H9 (cell line): ENCODE measurements around the gene ZNF208. TPM values are rescaled to one million over a fixed set of nuclear protein-coding genes. Genes with fewer than 3 reads are reported as not detected.

Experiments
- DNase-seq: peaks from one replicate; pipeline ENCODE4 v3.0.0-alpha.2; 2017
- H2AFZ ChIP-seq: one replicate; pipeline ENCODE4 v1.6.1; 2013; ENCODE audit warnings: mild to moderate bottlenecking, low read length, control low read depth, moderate library complexity
- H2AK5ac ChIP-seq: 2 replicates; pipeline ENCODE4 v1.6.1; 2013; ENCODE audit warnings: low read length, control low read depth, mixed read lengths; ENCODE audit not compliant: insufficient read length
- H2BK120ac ChIP-seq: one replicate; pipeline ENCODE4 v1.6.1; 2013; ENCODE audit warnings: low read depth, mild to moderate bottlenecking, low read length, control low read depth, inconsistent platforms; ENCODE audit not compliant: poor library complexity, severe bottlenecking
- H2BK12ac ChIP-seq: 2 replicates; pipeline ENCODE4 v1.6.1; 2013; ENCODE audit warnings: low read length, control low read depth, mixed read lengths, low read depth; ENCODE audit not compliant: insufficient read length
- H2BK15ac ChIP-seq: 2 replicates; pipeline ENCODE4 v1.6.1; 2013; ENCODE audit warnings: low read depth, low read length, control low read depth
- H2BK20ac ChIP-seq: one replicate; pipeline ENCODE4 v1.6.1; 2013; ENCODE audit warnings: low read depth, mild to moderate bottlenecking, low read length, control low read depth, inconsistent platforms; ENCODE audit not compliant: poor library complexity, severe bottlenecking
- H2BK5ac ChIP-seq: 2 replicates; pipeline ENCODE4 v1.6.1; 2013; ENCODE audit warnings: low read length, control low read depth, mixed read lengths; ENCODE audit not compliant: insufficient read length
- H3K14ac ChIP-seq: 2 replicates; pipeline ENCODE4 v1.6.1; 2013; ENCODE audit warnings: low read length, control low read depth; ENCODE audit not compliant: insufficient read depth
- H3K18ac ChIP-seq: 2 replicates; pipeline ENCODE4 v1.6.1; 2013; ENCODE audit warnings: low read depth, mild to moderate bottlenecking, mixed read lengths, low read length, control low read depth; ENCODE audit not compliant: insufficient read length
- H3K23ac ChIP-seq: 2 replicates; pipeline ENCODE4 v1.6.1; 2013; ENCODE audit warnings: low read length, control low read depth, mixed read lengths, low read depth; ENCODE audit not compliant: insufficient read length
- H3K23me2 ChIP-seq: 2 replicates; pipeline ENCODE4 v1.6.1; 2013; ENCODE audit warnings: low read depth, mild to moderate bottlenecking, mixed read lengths, low read length, control low read depth; ENCODE audit not compliant: insufficient read length, poor library complexity, severe bottlenecking
- H3K27ac ChIP-seq: 2 replicates; pipeline ENCODE4 v1.5.1; 2013; ENCODE audit warnings: low read length, control low read depth, mixed read lengths, low read depth; ENCODE audit not compliant: insufficient read length
- H3K27me3 ChIP-seq: 2 replicates; pipeline ENCODE4 v1.6.1; 2013; ENCODE audit warnings: low read length, control low read depth, inconsistent platforms; ENCODE audit not compliant: insufficient read depth
- H3K4ac ChIP-seq: 2 replicates; pipeline ENCODE4 v1.6.1; 2013; ENCODE audit warnings: low read depth, mild to moderate bottlenecking, control low read depth, inconsistent platforms, low read length, moderate library complexity
- H3K4me1 ChIP-seq: 2 replicates; pipeline ENCODE4 v1.6.1; 2013; ENCODE audit warnings: low read length, control low read depth, inconsistent platforms; ENCODE audit not compliant: insufficient read depth
- H3K4me2 ChIP-seq: 2 replicates; pipeline ENCODE4 v1.6.1; 2013; ENCODE audit warnings: low read length, control low read depth, mixed read lengths; ENCODE audit not compliant: insufficient read length, insufficient read depth
- H3K56ac ChIP-seq: 2 replicates; pipeline ENCODE4 v1.6.1; 2013; ENCODE audit warnings: low read depth, mild to moderate bottlenecking, mixed read lengths, low read length, control low read depth; ENCODE audit not compliant: insufficient read length
- H3K79me1 ChIP-seq: 2 replicates; pipeline ENCODE4 v1.6.1; 2013; ENCODE audit warnings: low read depth, mild to moderate bottlenecking, moderate library complexity, low read length, control low read depth, inconsistent platforms; ENCODE audit not compliant: insufficient read depth, poor library complexity, severe bottlenecking
- H3K79me2 ChIP-seq: 2 replicates; pipeline ENCODE4 v1.6.1; 2013; ENCODE audit warnings: low read length, control low read depth, inconsistent platforms; ENCODE audit not compliant: insufficient read depth
- H3K9ac ChIP-seq: 2 replicates; pipeline ENCODE4 v1.6.1; 2013; ENCODE audit warnings: low read length, control low read depth, mixed read lengths; ENCODE audit not compliant: insufficient read length; ENCODE audit errors: extremely low read depth
- H3K9me3 ChIP-seq: one replicate; pipeline ENCODE4 v1.6.1; 2013; ENCODE audit warnings: low read depth, low read length, inconsistent platforms; ENCODE audit not compliant: control insufficient read depth
- H3T11ph ChIP-seq: one replicate; pipeline ENCODE4 v1.6.1; 2013; ENCODE audit warnings: mild to moderate bottlenecking, low read length, control low read depth, inconsistent platforms
- H4K20me1 ChIP-seq: one replicate; pipeline ENCODE4 v1.6.1; 2013; ENCODE audit not compliant: control insufficient read depth, insufficient read length, insufficient read depth
- H4K5ac ChIP-seq: 2 replicates; pipeline ENCODE4 v1.6.1; 2013; ENCODE audit warnings: low read depth, mild to moderate bottlenecking, mixed read lengths, low read length, control low read depth; ENCODE audit not compliant: insufficient read length
- H4K8ac ChIP-seq: replicated peaks from 2 replicates; pipeline ENCODE4 v1.6.1; 2013; ENCODE audit warnings: low read length, control low read depth, mixed read lengths, low read depth; ENCODE audit not compliant: insufficient read length
- H4K91ac ChIP-seq: 2 replicates; pipeline ENCODE4 v1.6.1; 2013; ENCODE audit warnings: low read depth, mild to moderate bottlenecking, moderate library complexity, mixed read lengths, low read length, control low read depth; ENCODE audit not compliant: insufficient read length
- H3K27ac Mint-ChIP-seq, 3 experiments: 2 replicates in 2 of 3; 3 replicates in 1 of 3; pipeline ENCODE4 v1.8.0; 2020 to 2021; ENCODE audit warnings: mixed read lengths in 3 of 3, mild to moderate bottlenecking in 1 of 3, moderate library complexity in 1 of 3
- H3K27me3 Mint-ChIP-seq: 2 replicates; pipeline ENCODE4 v1.8.0; 2021; ENCODE audit warnings: low read depth, mild to moderate bottlenecking, moderate library complexity, mixed read lengths
- H3K36me3 Mint-ChIP-seq, 3 experiments: 2 replicates in 2 of 3; 3 replicates in 1 of 3; pipeline ENCODE4 v1.8.0; 2020 to 2021; ENCODE audit warnings: low read depth in 3 of 3, mixed read lengths in 3 of 3; ENCODE audit not compliant: insufficient read depth in 1 of 3
- H3K4me1 Mint-ChIP-seq, 2 experiments: 2 replicates each; pipeline ENCODE4 v1.8.0; 2020; ENCODE audit warnings: mixed read lengths in 2 of 2
- H3K4me3 Mint-ChIP-seq, 2 experiments: 2 replicates in 1 of 2; 3 replicates in 1 of 2; pipeline ENCODE4 v1.8.0; 2020 to 2021; ENCODE audit warnings: mild to moderate bottlenecking in 2 of 2, mixed read lengths in 2 of 2, moderate library complexity in 1 of 2
- H3K9me3 Mint-ChIP-seq, 2 experiments: 2 replicates in 1 of 2; 3 replicates in 1 of 2; pipeline ENCODE4 v1.8.0; 2020; ENCODE audit warnings: mild to moderate bottlenecking in 2 of 2, mixed read lengths in 2 of 2, moderate library complexity in 1 of 2
- WGBS: extraction: QIAGEN DNeasy Blood & Tissue Kit; methylation state at CpG from one replicate; pipeline ENCODE4 v1.1.7; 2013; ENCODE audit warnings: missing lambda C conversion rate, low lambda C conversion rate, mixed read lengths; ENCODE audit not compliant: insufficient read length; ENCODE audit errors: extremely low coverage; 5-methylcytosine and 5-hydroxymethylcytosine counted together
- total RNA-seq: library from RNA; stranded (reverse); gene quantifications from 2 replicates; pipeline ENCODE4 v1.2.1, GENCODE V29; 2021
- TF ChIP-seq, protein P1 (sequence below): fragments of 200-600 bp; sonication (generic); conservative IDR thresholded peaks from 3 replicates; pipeline ENCODE4 v1.8.0; 2021; ENCODE audit warnings: antibody characterized with exemption, mild to moderate bottlenecking

Gene ZNF208
- total RNA-seq, 1 experiment from 2014 or later: not detected

DNA sequence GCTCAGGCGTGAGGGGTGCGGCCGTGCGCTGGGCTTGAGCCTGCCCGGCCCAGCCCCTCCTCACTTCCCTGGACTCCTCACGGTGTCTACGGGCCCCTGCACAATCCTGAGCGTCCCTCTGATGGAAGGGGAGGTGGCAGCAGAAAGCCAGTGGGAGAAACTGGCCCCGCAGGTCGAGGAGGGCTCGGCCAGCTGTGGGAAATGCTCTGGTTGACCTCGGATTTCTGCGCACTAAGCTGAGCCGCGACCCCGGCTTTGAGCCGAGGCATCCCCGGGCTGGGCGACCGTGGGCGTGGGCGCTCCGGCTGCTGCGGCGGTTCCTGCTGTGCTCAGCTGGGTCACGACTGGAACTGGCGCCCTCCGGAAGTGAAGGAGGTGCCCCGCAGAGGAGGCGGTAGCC is 70.1 kb downstream of the ZNF208 start:
- no peak overlapping the region for H3K18ac ChIP-seq
- no peak overlapping the region for H4K5ac ChIP-seq
- no peaks in the 10 kb centered on the region for H3K79me1 ChIP-seq
- no peak overlapping the region for H3K27ac ChIP-seq
- no peak overlapping the region for H2AFZ ChIP-seq
- Mint-ChIP-seq H3K4me3 (no peak overlapping the region), H3K27me3 (peaks cover 2% of the 10 kb centered on the region; the same call in 1 of the 2 replicates), H3K27ac (no peak overlapping the region), H3K36me3 (peaks cover 0 to 12% (median 2%) of the 10 kb centered on the region in 3 experiments; a peak in 4 of 7 replicates), H3K9me3 (peaks cover 72 to 74% of the 10 kb centered on the region in 2 experiments), H3K4me1 (no peaks in the 10 kb centered on the region)
- DNase-seq: no peak
- H3K4me2 ChIP-seq: no peak overlapping the region
- no peaks in the 10 kb centered on the region for H3K4me1 ChIP-seq
- H3K9ac ChIP-seq: no peak overlapping the region
- H3K9me3 ChIP-seq: peaks cover 49% of the 10 kb centered on the region
- TF ChIP-seq, protein P1, sequence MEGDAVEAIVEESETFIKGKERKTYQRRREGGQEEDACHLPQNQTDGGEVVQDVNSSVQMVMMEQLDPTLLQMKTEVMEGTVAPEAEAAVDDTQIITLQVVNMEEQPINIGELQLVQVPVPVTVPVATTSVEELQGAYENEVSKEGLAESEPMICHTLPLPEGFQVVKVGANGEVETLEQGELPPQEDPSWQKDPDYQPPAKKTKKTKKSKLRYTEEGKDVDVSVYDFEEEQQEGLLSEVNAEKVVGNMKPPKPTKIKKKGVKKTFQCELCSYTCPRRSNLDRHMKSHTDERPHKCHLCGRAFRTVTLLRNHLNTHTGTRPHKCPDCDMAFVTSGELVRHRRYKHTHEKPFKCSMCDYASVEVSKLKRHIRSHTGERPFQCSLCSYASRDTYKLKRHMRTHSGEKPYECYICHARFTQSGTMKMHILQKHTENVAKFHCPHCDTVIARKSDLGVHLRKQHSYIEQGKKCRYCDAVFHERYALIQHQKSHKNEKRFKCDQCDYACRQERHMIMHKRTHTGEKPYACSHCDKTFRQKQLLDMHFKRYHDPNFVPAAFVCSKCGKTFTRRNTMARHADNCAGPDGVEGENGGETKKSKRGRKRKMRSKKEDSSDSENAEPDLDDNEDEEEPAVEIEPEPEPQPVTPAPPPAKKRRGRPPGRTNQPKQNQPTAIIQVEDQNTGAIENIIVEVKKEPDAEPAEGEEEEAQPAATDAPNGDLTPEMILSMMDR: no peak
- H3K79me2 ChIP-seq: no peaks in the 10 kb centered on the region
- H2BK12ac ChIP-seq: no peak overlapping the region
- no peak overlapping the region for H2AK5ac ChIP-seq
- H3K56ac ChIP-seq: no peak overlapping the region
- H3K27me3 ChIP-seq: no peaks in the 10 kb centered on the region
- no peak overlapping the region for H3K14ac ChIP-seq
- H2BK20ac ChIP-seq: no peak overlapping the region
- no peaks in the 10 kb centered on the region for H4K20me1 ChIP-seq
- no peak overlapping the region for H3T11ph ChIP-seq
- no peak overlapping the region for H2BK15ac ChIP-seq
- H4K91ac ChIP-seq: no peak overlapping the region
- no peak overlapping the region for H2BK5ac ChIP-seq
- no peaks in the 10 kb centered on the region for H3K23me2 ChIP-seq
- no peak overlapping the region for H3K4ac ChIP-seq
- H3K23ac ChIP-seq: no peak overlapping the region
- H2BK120ac ChIP-seq: no peak overlapping the region
- no CpG with 5 or more reads among the region's 30 CpGs for WGBS
- H4K8ac ChIP-seq: no peak overlapping the region
